Right atrium auricular region (tissue), 2 donors: ENCODE data around the gene NRK. TPM values are rescaled to one million over a fixed set of nuclear protein-coding genes. Genes with fewer than 3 reads are reported as not detected.
A peak's percentile ranks its signal among the peaks of the same experiment; 100 is the strongest.
"Not testable (repeated sequence)": the region's sequence is repeated elsewhere in the genome, so short reads cannot be mapped to it uniquely, and the experiment has no call there.

ENCODE experiments used
- DNase-seq: peaks from one replicate; pipeline ENCODE4 v3.0.0-alpha.2; 2019; ENCODE audit warnings: low spot score
- H3K27ac ChIP-seq, 2 donors: fragments of 200-600 bp; sonication (generic); 1 replicate in 1 of 2; 2 replicates in 1 of 2; pipeline ENCODE4 v1.5.1; 2016 to 2019
- H3K27me3 ChIP-seq, 2 donors: fragments of 200-600 bp; sonication (generic); one replicate each; pipeline versions ENCODE4 v1.5.1 to v1.6.0; 2017 to 2019
- H3K36me3 ChIP-seq: fragments of 200-600 bp; sonication (generic); one replicate; pipeline ENCODE4 v1.5.1; 2016
- H3K4me1 ChIP-seq, 2 donors: fragments of 200-600 bp; sonication (generic); one replicate each; pipeline versions ENCODE4 v1.5.1 to v1.6.0; 2017 to 2019
- H3K4me3 ChIP-seq, 2 donors: fragments of 200-600 bp; sonication (generic); 1 replicate in 1 of 2; 2 replicates in 1 of 2; pipeline ENCODE4 v1.5.1; 2017 to 2019; ENCODE audit warnings: mild to moderate bottlenecking in 1 of 2, moderate library complexity in 1 of 2
- H3K9me3 ChIP-seq, 2 donors: fragments of 200-600 bp; sonication (generic); one replicate each; pipeline ENCODE4 v1.5.1; 2019
- total RNA-seq, 2 donors: library from RNA; depleted of rRNA; stranded (reverse); fragments of >200 nt; gene quantifications; one replicate each; pipeline ENCODE4 v1.1.0, GENCODE V29; 2016
- TF ChIP-seq, protein P1 (sequence below), 2 donors: fragments of 200-600 bp; sonication (generic); IDR thresholded peaks; one replicate each; pipeline ENCODE4 v1.5.1; 2019; ENCODE audit warnings: antibody characterized with exemption in 2 of 2

Gene NRK, protein sequence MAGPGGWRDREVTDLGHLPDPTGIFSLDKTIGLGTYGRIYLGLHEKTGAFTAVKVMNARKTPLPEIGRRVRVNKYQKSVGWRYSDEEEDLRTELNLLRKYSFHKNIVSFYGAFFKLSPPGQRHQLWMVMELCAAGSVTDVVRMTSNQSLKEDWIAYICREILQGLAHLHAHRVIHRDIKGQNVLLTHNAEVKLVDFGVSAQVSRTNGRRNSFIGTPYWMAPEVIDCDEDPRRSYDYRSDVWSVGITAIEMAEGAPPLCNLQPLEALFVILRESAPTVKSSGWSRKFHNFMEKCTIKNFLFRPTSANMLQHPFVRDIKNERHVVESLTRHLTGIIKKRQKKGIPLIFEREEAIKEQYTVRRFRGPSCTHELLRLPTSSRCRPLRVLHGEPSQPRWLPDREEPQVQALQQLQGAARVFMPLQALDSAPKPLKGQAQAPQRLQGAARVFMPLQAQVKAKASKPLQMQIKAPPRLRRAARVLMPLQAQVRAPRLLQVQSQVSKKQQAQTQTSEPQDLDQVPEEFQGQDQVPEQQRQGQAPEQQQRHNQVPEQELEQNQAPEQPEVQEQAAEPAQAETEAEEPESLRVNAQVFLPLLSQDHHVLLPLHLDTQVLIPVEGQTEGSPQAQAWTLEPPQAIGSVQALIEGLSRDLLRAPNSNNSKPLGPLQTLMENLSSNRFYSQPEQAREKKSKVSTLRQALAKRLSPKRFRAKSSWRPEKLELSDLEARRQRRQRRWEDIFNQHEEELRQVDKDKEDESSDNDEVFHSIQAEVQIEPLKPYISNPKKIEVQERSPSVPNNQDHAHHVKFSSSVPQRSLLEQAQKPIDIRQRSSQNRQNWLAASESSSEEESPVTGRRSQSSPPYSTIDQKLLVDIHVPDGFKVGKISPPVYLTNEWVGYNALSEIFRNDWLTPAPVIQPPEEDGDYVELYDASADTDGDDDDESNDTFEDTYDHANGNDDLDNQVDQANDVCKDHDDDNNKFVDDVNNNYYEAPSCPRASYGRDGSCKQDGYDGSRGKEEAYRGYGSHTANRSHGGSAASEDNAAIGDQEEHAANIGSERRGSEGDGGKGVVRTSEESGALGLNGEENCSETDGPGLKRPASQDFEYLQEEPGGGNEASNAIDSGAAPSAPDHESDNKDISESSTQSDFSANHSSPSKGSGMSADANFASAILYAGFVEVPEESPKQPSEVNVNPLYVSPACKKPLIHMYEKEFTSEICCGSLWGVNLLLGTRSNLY (N-terminal part only)
- total RNA-seq, result 1 to 10 TPM in 1 of 2 donors, under 1 TPM in 1; 0.39 to 2.3 TPM

DNA sequence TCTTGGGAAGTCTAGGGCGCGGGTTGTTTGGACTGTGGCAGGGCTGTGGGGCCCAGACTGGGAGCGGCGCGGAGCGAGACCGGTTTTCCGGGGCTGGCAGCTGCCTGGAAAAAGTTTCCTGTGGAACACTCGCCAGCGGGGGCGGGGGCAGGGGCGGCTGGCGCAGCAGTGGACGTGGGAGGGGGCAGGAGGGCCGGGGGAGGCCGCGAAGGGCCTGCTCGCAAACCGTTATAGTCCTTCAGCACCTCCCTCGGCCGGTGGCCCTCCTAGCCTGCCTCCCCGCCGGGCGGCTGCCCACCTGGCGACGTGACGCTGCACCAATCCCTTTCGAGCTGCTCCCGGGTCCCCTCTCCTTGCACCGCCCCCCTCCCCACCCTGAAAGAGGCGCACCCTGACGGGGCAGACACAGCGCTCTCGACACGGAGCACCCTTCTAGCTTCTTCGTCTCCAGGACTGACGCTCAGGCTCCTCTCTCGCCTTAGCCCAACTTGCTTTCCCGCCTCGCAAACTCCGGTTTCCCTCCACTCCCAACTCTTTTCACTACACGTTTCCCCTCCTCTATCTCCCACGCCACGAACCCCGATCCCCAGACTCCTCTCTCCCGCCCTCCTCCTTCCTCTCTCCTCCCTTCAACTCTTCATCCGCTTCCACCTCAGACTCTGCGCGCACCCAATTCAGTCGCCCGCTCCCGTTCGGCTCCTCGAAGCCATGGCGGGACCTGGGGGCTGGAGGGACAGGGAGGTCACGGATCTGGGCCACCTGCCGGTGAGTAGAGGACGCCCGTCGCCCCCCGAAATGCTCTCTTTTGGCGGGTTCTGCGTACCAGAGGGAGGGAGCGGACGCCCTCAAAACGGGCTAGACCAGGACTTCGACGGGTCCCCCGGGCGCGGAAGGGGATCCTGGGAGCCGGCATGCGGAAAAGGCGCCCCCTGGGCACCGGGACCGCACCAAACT, at the start of gene NRK:
Gene NRK (plus strand): TSS at position 402 of the 954 bp plus-strand sequence. CDS start 307 bp downstream, at position 709.
- no peaks in the 10 kb centered on the region for H3K36me3 ChIP-seq
- TF ChIP-seq, protein P1, sequence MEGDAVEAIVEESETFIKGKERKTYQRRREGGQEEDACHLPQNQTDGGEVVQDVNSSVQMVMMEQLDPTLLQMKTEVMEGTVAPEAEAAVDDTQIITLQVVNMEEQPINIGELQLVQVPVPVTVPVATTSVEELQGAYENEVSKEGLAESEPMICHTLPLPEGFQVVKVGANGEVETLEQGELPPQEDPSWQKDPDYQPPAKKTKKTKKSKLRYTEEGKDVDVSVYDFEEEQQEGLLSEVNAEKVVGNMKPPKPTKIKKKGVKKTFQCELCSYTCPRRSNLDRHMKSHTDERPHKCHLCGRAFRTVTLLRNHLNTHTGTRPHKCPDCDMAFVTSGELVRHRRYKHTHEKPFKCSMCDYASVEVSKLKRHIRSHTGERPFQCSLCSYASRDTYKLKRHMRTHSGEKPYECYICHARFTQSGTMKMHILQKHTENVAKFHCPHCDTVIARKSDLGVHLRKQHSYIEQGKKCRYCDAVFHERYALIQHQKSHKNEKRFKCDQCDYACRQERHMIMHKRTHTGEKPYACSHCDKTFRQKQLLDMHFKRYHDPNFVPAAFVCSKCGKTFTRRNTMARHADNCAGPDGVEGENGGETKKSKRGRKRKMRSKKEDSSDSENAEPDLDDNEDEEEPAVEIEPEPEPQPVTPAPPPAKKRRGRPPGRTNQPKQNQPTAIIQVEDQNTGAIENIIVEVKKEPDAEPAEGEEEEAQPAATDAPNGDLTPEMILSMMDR (IDR thresholded peaks at IDR 0.05), result no peak
- peak within 1 kb of the TSS; percentile 17 to 40 for H3K4me3 ChIP-seq
- H3K27me3 ChIP-seq, result peaks cover 0 to 2% of the 10 kb centered on the region in 2 donors
- DNase-seq, result no peak
- H3K9me3 ChIP-seq, result no peaks in the 10 kb centered on the region
- H3K27ac ChIP-seq, result peak within 1 kb of the TSS; percentile 11 to 28
- H3K4me1 ChIP-seq, result no peaks in the 10 kb centered on the region

DNA sequence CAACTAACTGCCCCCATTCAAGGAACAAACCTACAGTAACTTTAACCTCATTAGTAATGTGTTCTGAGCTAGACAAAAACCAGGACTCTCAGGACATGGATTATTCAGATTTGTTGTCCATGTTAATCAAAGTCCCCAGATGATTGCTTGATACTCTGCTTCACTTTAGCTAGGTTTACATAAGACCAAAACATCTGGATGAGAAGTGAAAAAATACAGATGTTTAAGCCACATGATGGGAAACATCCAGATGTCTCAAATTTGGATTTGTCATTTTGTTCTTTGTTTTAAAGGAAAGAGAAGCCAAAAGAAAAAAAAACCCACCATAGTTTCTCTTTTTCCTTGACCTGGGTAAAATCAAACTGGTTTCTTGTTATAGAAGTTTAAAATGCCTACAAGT, 48.5 kb upstream of the NRK start:
- H3K9me3 ChIP-seq, result no peaks in the 10 kb centered on the region
- no peak overlapping the region for H3K27ac ChIP-seq
- no peak for DNase-seq
- no peaks in the 10 kb centered on the region for H3K27me3 ChIP-seq
- H3K4me1 ChIP-seq, result no peaks in the 10 kb centered on the region
- TF ChIP-seq, protein P1 (IDR thresholded peaks at IDR 0.05), result no peak
- no peaks in the 10 kb centered on the region for H3K36me3 ChIP-seq
- no peak overlapping the region for H3K4me3 ChIP-seq

DNA sequence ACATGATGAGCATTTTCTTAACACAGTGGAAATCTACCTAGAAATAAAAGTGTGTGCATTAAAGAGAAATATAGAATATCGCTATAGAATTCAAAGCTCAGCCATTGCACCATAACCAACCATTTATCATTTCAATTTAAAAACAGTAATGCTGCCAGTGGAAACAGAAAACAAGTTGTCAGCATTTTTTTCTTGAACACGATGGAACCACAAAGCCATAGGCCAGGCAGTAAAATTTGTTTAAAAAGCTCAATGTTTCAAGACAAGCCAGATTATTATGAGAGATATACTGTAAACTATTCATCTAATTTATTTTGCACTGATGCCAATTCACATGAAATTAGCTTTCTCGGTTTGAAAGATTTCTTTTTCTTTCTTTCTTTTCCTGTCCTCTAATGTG, 46.7 kb upstream of the NRK start:
- TF ChIP-seq, protein P1 (IDR thresholded peaks at IDR 0.05), result no peak

DNA sequence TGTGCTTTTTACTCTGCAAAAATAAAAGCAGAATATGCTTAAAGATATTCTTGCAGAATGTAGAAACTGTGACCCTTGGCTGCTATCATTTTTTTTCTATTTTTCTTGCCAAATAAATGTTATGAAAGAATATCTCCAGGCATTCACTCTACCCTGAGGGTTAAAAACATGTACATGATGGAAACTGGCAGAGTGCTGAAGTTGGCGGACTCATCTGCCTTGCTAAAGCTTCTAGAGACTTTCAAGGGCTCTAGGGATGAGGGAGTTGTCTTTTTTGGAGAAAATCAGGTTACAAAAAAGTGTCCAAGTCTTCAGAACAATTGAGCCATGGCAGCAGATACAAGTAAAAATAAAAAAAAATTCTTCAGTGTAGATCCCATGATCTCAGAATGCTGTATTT, 40.5 kb upstream of the NRK start:
- Histone ChIP-seq H3K4me3 (no peak overlapping the region), H3K36me3 (no peaks in the 10 kb centered on the region), H3K27me3 (no peaks in the 10 kb centered on the region), H3K9me3 (peaks cover 0 to 7% of the 10 kb centered on the region in 2 donors), H3K27ac (no peak overlapping the region), H3K4me1 (no peaks in the 10 kb centered on the region)
- TF ChIP-seq, protein P1 (IDR thresholded peaks at IDR 0.05), result no peak
- no peak for DNase-seq

More for the DNA sequence above, 46.7 kb upstream of the NRK start:
- no peak for DNase-seq
- H3K27ac ChIP-seq, result no peak overlapping the region
- no peaks in the 10 kb centered on the region for H3K4me1 ChIP-seq
- no peaks in the 10 kb centered on the region for H3K9me3 ChIP-seq
- no peak overlapping the region for H3K4me3 ChIP-seq
- no peaks in the 10 kb centered on the region for H3K36me3 ChIP-seq
- no peaks in the 10 kb centered on the region for H3K27me3 ChIP-seq

DNA sequence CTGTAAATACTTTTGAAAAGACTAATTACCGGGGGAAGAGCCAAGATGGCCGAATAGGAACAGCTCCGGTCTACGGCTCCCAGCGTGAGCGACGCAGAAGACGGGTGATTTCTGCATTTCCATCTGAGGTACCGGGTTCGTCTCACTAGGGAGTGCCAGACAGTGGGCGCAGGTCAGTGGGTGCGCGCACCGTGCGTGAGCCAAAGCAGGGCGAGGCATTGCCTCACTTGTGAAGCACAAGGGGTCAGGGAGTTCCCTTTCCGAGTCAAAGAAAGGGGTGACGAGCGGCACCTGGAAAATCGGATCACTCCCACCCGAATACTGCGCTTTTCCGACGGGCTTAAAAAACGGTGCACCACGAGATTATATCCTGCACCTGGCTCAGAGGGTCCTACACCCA, 25.5 kb upstream of the NRK start:
- H3K27me3 ChIP-seq, H3K27ac ChIP-seq, DNase-seq, H3K4me1 ChIP-seq, H3K9me3 ChIP-seq, H3K4me3 ChIP-seq, H3K36me3 ChIP-seq: not testable (repeated sequence)
